ENCODE measurements around the gene HOXD11. TPM values are rescaled to one million over a fixed set of nuclear protein-coding genes. Genes with fewer than 3 reads are reported as not detected.

The HOXD11 gene
- total and polyA plus RNA-seq, 2 donors (not counting 1 experiment from before 2014, with no cell fraction given), result not detected

- ChIA-PET POLR2A (no interaction called here), CTCF (no interaction called here)
- ATAC-seq (ENCODE audit: low read depth), result no peak
- intact Hi-C loops (cut with micrococcal nuclease), result no loop called here
- no peak overlapping the region for H3K27ac ChIP-seq (ENCODE audit: low read length in 2 of 2)
- 10% methylated on average over 5 of the region's 17 CpGs for WGBS (ENCODE audit: insufficient coverage)
- peaks cover 3 to 36% of the 10 kb centered on the region in 2 donors for H3K4me1 ChIP-seq (ENCODE audit: control insufficient read depth in 2 of 2, insufficient read depth in 2 of 2, low read length in 2 of 2)
- no peaks in the 10 kb centered on the region for H3K36me3 ChIP-seq (replicated peaks in 1 of 2; ENCODE audit: control extremely low read depth in 1 of 2, control insufficient read depth in 1 of 2, extremely low read depth in 1 of 2, insufficient read depth in 2 of 2, low read length in 1 of 2)
- peaks cover 0 to 55% (median 0%) of the 10 kb centered on the region in 3 donors for H3K9me3 ChIP-seq (ENCODE audit: control extremely low read depth in 1 of 3, control insufficient read depth in 2 of 3, insufficient read depth in 1 of 3, low read length in 2 of 3)
- H3K4me3 ChIP-seq (ENCODE audit: control extremely low read depth in 1 of 5, extremely low read depth in 1 of 5, insufficient read depth in 1 of 5, low read depth in 2 of 5, low read length in 4 of 5), result no peak overlapping the region
- no peaks in the 10 kb centered on the region for H4K20me1 ChIP-seq (ENCODE audit: control insufficient read depth, insufficient read depth, low read length, poor library complexity, severe bottlenecking)
- H3K9me3 Mint-ChIP-seq (ENCODE audit: insufficient read depth), result no peaks in the 10 kb centered on the region
- no peak overlapping the region for H3K4me3 Mint-ChIP-seq
- peaks cover 0 to 90% (median 55%) of the 10 kb centered on the region in 4 experiments for H3K27me3 ChIP-seq (replicated peaks in 1 of 4; ENCODE audit: control extremely low read depth in 1 of 4, control insufficient read depth in 3 of 4, insufficient read depth in 4 of 4, low read length in 3 of 4)
- H2AFZ ChIP-seq (ENCODE audit: insufficient read depth, low read depth, low read length, poor library complexity, severe bottlenecking), result no peak overlapping the region
- no peak overlapping the region for H3K9ac ChIP-seq (ENCODE audit: low read length)
- H3K27me3 Mint-ChIP-seq, result peaks cover 79% of the 10 kb centered on the region
- TF ChIP-seq CTCF (IDR thresholded peaks at IDR 0.05) (no peak), EZH2 (IDR thresholded peaks at IDR 0.05; ENCODE audit: borderline replicate concordance, insufficient read depth, low read depth, low read length, poor library complexity, severe bottlenecking) (no peak)
- peaks cover 11% of the 10 kb centered on the region for H3K4me1 Mint-ChIP-seq
- no peaks in the 10 kb centered on the region for H3K79me2 ChIP-seq (ENCODE audit: control insufficient read depth, insufficient read depth, low read length)
- no peak overlapping the region for H3K4me2 ChIP-seq (replicated peaks; ENCODE audit: low read depth, low read length, poor library complexity, severe bottlenecking)
- H3K27ac Mint-ChIP-seq, result no peak overlapping the region
- DNase-seq, result no peak
Observed at GRCh38 chr2:176103742-176104315, 3.3 kb upstream of the HOXD11 start.

GRCh38 chr2:176104316-176105077 lies 2.6 kb upstream of the HOXD11 start:
- Mint-ChIP-seq H3K27ac (no peak overlapping the region), H3K4me1 (peaks cover 11% of the 10 kb centered on the region), H3K27me3 (peaks cover 79% of the 10 kb centered on the region), H3K4me3 (peak overlapping the region; percentile 5), H3K9me3 (ENCODE audit: insufficient read depth) (peaks cover 2% of the 10 kb centered on the region)
- no peak overlapping the region for H3K9ac ChIP-seq (ENCODE audit: low read length)
- 10% methylated on average over 50 of the region's 56 CpGs for WGBS (ENCODE audit: insufficient coverage)
- H3K79me2 ChIP-seq (ENCODE audit: control insufficient read depth, insufficient read depth, low read length), result no peaks in the 10 kb centered on the region
- H3K36me3 ChIP-seq (replicated peaks in 1 of 2; ENCODE audit: control extremely low read depth in 1 of 2, control insufficient read depth in 1 of 2, extremely low read depth in 1 of 2, insufficient read depth in 2 of 2, low read length in 1 of 2), result no peaks in the 10 kb centered on the region
- DNase-seq (no peak), ATAC-seq (ENCODE audit: low read depth) (no peak)
- peaks cover 0 to 90% (median 53%) of the 10 kb centered on the region in 4 experiments for H3K27me3 ChIP-seq (replicated peaks in 1 of 4; ENCODE audit: control extremely low read depth in 1 of 4, control insufficient read depth in 3 of 4, insufficient read depth in 4 of 4, low read length in 3 of 4)
- H3K4me3 ChIP-seq (ENCODE audit: control extremely low read depth in 1 of 5, extremely low read depth in 1 of 5, insufficient read depth in 1 of 5, low read depth in 2 of 5, low read length in 4 of 5), result no peak overlapping the region
- H3K4me2 ChIP-seq (replicated peaks; ENCODE audit: low read depth, low read length, poor library complexity, severe bottlenecking), result no peak overlapping the region
- peaks cover 0 to 54% (median 0%) of the 10 kb centered on the region in 3 donors for H3K9me3 ChIP-seq (ENCODE audit: control extremely low read depth in 1 of 3, control insufficient read depth in 2 of 3, insufficient read depth in 1 of 3, low read length in 2 of 3)
- no peaks in the 10 kb centered on the region for H4K20me1 ChIP-seq (ENCODE audit: control insufficient read depth, insufficient read depth, low read length, poor library complexity, severe bottlenecking)
- intact Hi-C loops (cut with micrococcal nuclease), result no loop called here
- peaks cover 3 to 36% of the 10 kb centered on the region in 2 donors for H3K4me1 ChIP-seq (ENCODE audit: control insufficient read depth in 2 of 2, insufficient read depth in 2 of 2, low read length in 2 of 2)
- no peak overlapping the region for H2AFZ ChIP-seq (ENCODE audit: insufficient read depth, low read depth, low read length, poor library complexity, severe bottlenecking)
- ChIA-PET CTCF (no interaction called here), POLR2A (no interaction called here)
- no peak for TF ChIP-seq EZH2 (IDR thresholded peaks at IDR 0.05; ENCODE audit: borderline replicate concordance, insufficient read depth, low read depth, low read length, poor library complexity, severe bottlenecking)
- TF ChIP-seq CTCF (IDR thresholded peaks at IDR 0.05), result no peak
- no peak overlapping the region for H3K27ac ChIP-seq (ENCODE audit: low read length in 2 of 2)

Data from B cell (primary cell).